Activated CD4-positive, alpha-beta T cell treated with anti-CD3 and anti-CD28 coated beads, Interleukin-2, amount 10 ng/mL, durations not matched to agents 24 days and 14 days (primary cell): ENCODE measurements around the gene GSS. TPM values are rescaled to one million over a fixed set of nuclear protein-coding genes. Genes with fewer than 3 reads are reported as not detected.

Experiments used
- DNase-seq: peaks from one replicate; pipeline ENCODE4 v3.0.0; 2022
- H3K27ac Mint-ChIP-seq: one replicate; pipeline ENCODE4 v1.8.0; 2022; ENCODE audit warnings: mild to moderate bottlenecking, mixed read lengths
- H3K27me3 Mint-ChIP-seq: one replicate; pipeline ENCODE4 v1.8.0; 2022; ENCODE audit warnings: mixed read lengths
- H3K36me3 Mint-ChIP-seq: one replicate; pipeline ENCODE4 v1.8.0; 2022; ENCODE audit warnings: low read depth, mild to moderate bottlenecking, mixed read lengths
- H3K4me1 Mint-ChIP-seq: one replicate; pipeline ENCODE4 v1.8.0; 2021; ENCODE audit warnings: mixed read lengths
- H3K4me3 Mint-ChIP-seq: one replicate; pipeline ENCODE4 v1.8.0; 2022; ENCODE audit warnings: mild to moderate bottlenecking, moderate library complexity, mixed read lengths
- H3K9me3 Mint-ChIP-seq: one replicate; pipeline ENCODE4 v1.8.0; 2021; ENCODE audit warnings: mixed read lengths
- intact Hi-C: fragments of 100-400 bp; cut with micrococcal nuclease; formaldehyde crosslinking; loops from one replicate; pipeline ENCODE4 v1.15.1; 2023
- total RNA-seq: library from RNA; stranded (reverse); gene quantifications from 2 replicates; pipeline ENCODE4 v1.2.3, GENCODE V29; 2022

Gene GSS
- total RNA-seq = 71.0 and 71.3 TPM in 2 replicates

GRCh38 chr20:34955231-34956040 is at the start of gene GSS, which contains the start of gene MYH7B:
GSS (minus strand) TSS chr20:34955806; CDS start chr20:34951852, 3,954 bp downstream.
MYH7B (plus strand) TSS chr20:34955868; CDS start chr20:34978006, 22,138 bp downstream.
- Mint-ChIP-seq H3K4me1 (peaks cover 25% of the 10 kb centered on the region), H3K36me3 (peaks cover 11% of the 10 kb centered on the region), H3K9me3 (no peaks in the 10 kb centered on the region), H3K27me3 (no peaks in the 10 kb centered on the region), H3K4me3 (peak within 1 kb of the TSS; percentile 95), H3K27ac (peak within 1 kb of the TSS; percentile 95)
- DNase-seq = peak; percentile 100
- intact Hi-C loops = loop anchor here (1.0 to 2.0 kb wide), 5 partner anchors 37 to 131 kb away; partner anchors contain the start of genes ACSS2 and NCOA6

GRCh38 chr20:35004749-35005462 is 49.3 kb upstream of the GSS start:
- Mint-ChIP-seq H3K4me3 (no peak overlapping the region), H3K36me3 (peaks cover 59% of the 10 kb centered on the region), H3K9me3 (no peaks in the 10 kb centered on the region), H3K27ac (no peak overlapping the region), H3K4me1 (no peaks in the 10 kb centered on the region), H3K27me3 (no peaks in the 10 kb centered on the region)
- no peak for DNase-seq
- intact Hi-C loops = loop anchor here (5.0 kb wide), 1 partner anchor 133 kb away; the partner anchor contains the start of gene GGT7

DNA sequence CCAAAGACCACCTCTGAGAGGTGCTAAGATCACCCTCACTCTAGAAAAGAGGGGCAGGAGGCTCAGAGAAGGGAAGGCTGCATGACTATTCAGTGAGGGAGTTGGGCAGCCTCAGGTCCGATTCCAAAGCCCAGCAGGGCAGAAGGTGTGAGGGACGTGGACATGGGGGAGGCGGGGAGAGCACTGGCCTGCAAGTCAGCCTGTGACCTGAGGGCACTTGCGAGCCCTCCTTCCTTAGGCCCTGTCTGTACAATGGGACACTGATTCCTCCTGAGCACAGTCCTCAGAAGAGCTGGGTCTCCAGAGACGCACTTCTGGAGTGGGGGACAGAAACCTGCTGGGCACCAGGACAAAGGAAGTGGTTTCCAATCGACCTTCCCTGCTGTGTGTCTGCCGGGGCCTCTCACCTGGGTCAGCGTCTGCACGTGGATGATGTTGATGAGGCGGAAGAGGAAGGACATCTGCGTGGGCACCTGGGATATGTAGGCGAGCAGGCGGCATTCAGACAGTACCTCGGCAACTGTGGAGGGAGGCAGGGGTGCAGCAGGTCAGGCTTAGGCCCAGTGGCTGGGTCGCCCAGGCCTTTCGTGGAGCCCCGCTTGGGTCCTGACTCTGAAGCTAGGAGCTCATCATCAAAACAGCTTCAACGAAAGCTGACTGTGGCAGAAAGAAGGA is 48.6 kb upstream of the GSS start:
- no peak for DNase-seq
- H3K27ac Mint-ChIP-seq = no peak overlapping the region
- H3K4me3 Mint-ChIP-seq = no peak overlapping the region
- H3K9me3 Mint-ChIP-seq = no peaks in the 10 kb centered on the region
- H3K4me1 Mint-ChIP-seq = no peaks in the 10 kb centered on the region
- peaks cover 55% of the 10 kb centered on the region for H3K36me3 Mint-ChIP-seq
- no peaks in the 10 kb centered on the region for H3K27me3 Mint-ChIP-seq
- intact Hi-C loops = loop anchor here (5.0 kb wide), 1 partner anchor 132 kb away; the partner anchor contains the start of gene GGT7

DNA sequence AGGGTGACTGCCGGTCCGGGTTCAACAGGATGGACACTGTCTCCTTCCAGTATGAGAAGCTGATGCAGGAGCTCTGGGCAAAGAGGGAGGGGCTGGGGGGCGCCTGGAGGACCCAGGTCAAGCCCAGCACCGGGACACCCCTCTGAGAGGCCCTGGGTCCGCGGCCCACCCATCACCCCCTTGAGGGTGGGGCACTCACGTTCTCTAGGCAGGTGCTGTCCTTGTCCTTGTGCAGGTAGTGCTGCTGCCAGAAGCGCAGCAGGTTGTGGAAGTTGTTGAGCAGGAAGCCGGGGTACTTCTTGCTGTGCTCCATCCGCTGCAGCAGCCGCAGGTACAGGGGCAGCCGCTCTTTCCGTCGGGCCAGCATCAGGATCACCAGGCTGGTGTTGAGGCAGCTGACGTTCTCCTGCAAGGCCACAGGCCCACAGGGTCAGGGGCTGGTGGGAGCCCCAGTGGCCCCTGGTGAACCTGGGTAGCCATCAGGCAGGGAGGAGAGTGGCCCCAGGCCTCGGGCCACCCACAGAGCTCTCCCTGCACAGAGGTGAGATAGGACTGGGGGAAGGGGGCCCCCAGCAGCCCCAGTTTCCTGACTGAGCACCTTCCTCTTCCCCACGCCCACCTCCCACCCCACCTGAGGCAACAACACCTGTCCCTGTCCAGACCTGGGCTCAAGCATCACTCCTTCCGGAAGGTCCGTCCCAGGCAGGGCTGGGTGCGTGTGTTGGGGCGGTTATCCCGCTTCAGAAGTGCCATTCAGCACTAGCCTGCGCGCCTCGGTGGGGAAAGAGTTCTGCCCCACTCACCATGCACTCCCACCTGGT is 47.8 kb upstream of the GSS start:
- peaks cover 53% of the 10 kb centered on the region for H3K36me3 Mint-ChIP-seq
- intact Hi-C loops = loop anchor here (5.0 kb wide), 1 partner anchor 131 kb away; the partner anchor contains the start of gene GGT7

GRCh38 chr20:35002426-35003210 is 47.0 kb upstream of the GSS start:
- Mint-ChIP-seq H3K27me3 (no peaks in the 10 kb centered on the region), H3K36me3 (peaks cover 53% of the 10 kb centered on the region), H3K4me1 (no peaks in the 10 kb centered on the region), H3K4me3 (no peak overlapping the region), H3K27ac (no peak overlapping the region), H3K9me3 (no peaks in the 10 kb centered on the region)
- intact Hi-C loops = loop anchor here (5.0 kb wide), 1 partner anchor 130 kb away; the partner anchor contains the start of gene GGT7
- no peak for DNase-seq

More for the DNA sequence above, 47.8 kb upstream of the GSS start:
- H3K4me1 Mint-ChIP-seq = no peaks in the 10 kb centered on the region
- DNase-seq = no peak
- no peaks in the 10 kb centered on the region for H3K27me3 Mint-ChIP-seq
- H3K4me3 Mint-ChIP-seq = no peak overlapping the region
- H3K27ac Mint-ChIP-seq = no peak overlapping the region
- no peaks in the 10 kb centered on the region for H3K9me3 Mint-ChIP-seq

DNA sequence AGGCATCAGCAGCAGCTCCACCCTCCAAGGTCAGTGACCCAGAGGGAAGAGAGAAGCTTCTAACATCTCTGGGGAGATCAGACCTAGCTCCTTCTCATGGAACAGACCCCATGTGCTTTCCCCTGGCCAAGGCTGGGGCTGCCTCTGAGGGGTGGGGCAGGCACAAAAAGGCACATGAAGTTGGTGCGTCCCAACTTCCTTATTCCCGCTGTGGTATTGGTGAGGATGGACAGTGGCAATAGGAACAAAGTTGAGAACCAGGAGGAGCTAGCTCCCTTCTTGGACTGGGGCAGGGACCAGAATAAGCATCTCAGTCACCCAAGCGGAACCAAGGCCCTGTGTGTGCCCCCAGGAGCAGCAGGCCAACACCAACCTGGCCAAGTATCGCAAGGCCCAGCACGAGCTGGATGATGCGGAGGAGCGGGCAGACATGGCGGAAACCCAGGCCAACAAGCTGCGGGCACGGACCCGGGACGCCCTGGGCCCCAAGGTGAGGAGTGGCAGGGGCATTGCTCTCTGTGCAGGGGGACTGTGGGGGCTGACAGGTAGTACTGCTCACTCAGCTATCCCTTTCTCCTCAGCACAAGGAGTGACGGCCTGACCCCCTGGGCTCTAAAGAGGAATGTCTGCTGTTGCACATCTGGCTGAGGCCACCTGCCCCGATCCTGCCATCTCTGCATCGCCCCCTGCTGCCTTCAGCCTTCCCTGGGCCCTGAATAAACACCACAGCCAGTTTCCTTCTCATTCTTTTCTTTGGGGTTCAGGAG is 46.2 kb upstream of the GSS start:
- intact Hi-C loops = loop anchor here (5.0 kb wide), 1 partner anchor 129 kb away; the partner anchor contains the start of gene GGT7
- peaks cover 54% of the 10 kb centered on the region for H3K36me3 Mint-ChIP-seq
- peak; percentile 69 for DNase-seq
- no peak overlapping the region for H3K27ac Mint-ChIP-seq
- no peaks in the 10 kb centered on the region for H3K9me3 Mint-ChIP-seq
- H3K4me3 Mint-ChIP-seq = no peak overlapping the region
- H3K27me3 Mint-ChIP-seq = no peaks in the 10 kb centered on the region
- no peaks in the 10 kb centered on the region for H3K4me1 Mint-ChIP-seq

DNA sequence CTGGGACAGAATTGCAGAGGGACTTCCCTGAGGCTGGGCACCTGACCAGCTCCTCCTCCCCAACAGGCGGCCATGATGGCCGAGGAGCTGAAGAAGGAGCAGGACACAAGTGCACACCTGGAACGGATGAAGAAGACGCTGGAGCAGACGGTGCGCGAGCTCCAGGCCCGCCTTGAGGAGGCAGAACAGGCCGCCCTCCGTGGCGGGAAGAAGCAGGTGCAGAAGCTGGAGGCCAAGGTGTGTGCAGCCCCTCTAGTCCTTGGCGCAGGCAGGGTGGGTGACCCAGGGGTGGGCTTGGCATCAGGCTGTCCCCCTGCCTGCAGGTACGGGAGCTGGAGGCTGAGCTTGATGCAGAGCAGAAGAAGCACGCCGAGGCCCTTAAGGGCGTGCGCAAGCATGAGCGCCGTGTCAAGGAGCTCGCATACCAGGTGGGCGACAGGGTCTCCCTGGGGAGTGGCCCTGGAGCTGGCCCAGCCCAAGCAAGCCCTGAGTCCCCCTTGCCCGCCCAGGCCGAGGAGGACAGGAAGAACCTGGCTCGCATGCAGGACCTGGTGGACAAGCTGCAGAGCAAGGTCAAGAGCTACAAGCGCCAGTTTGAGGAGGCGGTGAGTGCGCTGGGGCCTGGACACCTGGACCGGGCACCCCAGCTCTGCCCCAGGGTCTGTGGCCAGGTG is 45.5 kb upstream of the GSS start:
- no peak for DNase-seq
- Mint-ChIP-seq H3K4me1 (no peaks in the 10 kb centered on the region), H3K4me3 (no peak overlapping the region), H3K36me3 (peaks cover 55% of the 10 kb centered on the region), H3K27ac (no peak overlapping the region), H3K9me3 (no peaks in the 10 kb centered on the region), H3K27me3 (no peaks in the 10 kb centered on the region)
- intact Hi-C loops = loop anchor here (5.0 kb wide), 1 partner anchor 129 kb away; the partner anchor contains the start of gene GGT7

GRCh38 chr20:35000311-35000921 is 44.8 kb upstream of the GSS start:
- Mint-ChIP-seq H3K36me3 (peaks cover 50% of the 10 kb centered on the region), H3K9me3 (no peaks in the 10 kb centered on the region), H3K27ac (peak overlapping the region; percentile 34), H3K27me3 (no peaks in the 10 kb centered on the region), H3K4me1 (no peaks in the 10 kb centered on the region), H3K4me3 (no peak overlapping the region)
- DNase-seq = no peak
- intact Hi-C loops = loop anchor here (5.0 kb wide), 1 partner anchor 128 kb away; the partner anchor contains the start of gene GGT7

DNA sequence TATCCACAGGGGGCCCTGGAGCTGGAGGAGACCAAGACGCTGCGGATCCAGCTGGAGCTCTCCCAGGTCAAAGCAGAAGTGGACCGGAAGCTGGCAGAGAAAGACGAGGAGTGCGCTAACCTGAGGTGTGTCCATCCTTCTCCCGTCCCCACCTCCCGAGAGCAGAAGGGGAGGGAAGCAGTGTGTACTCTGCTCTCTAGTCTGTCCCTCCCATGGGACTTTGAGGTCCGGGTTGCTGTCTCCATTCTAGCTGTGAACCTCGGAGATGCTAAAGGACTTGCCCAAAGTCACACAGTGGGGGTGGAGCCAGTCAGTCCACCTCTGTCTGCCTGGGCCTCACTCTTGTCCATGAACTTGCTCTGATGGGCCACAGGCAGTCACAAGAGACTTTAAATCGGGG is 44.2 kb upstream of the GSS start:
- Mint-ChIP-seq H3K27ac (no peak overlapping the region), H3K4me1 (no peaks in the 10 kb centered on the region), H3K36me3 (peaks cover 50% of the 10 kb centered on the region), H3K9me3 (no peaks in the 10 kb centered on the region), H3K27me3 (no peaks in the 10 kb centered on the region), H3K4me3 (no peak overlapping the region)
- intact Hi-C loops = loop anchor here (5.0 kb wide), 1 partner anchor 127 kb away; the partner anchor contains the start of gene GGT7
- no peak for DNase-seq

- Mint-ChIP-seq H3K36me3 (peaks cover 45% of the 10 kb centered on the region), H3K4me3 (no peak overlapping the region), H3K27ac (no peak overlapping the region), H3K4me1 (no peaks in the 10 kb centered on the region), H3K27me3 (no peaks in the 10 kb centered on the region), H3K9me3 (no peaks in the 10 kb centered on the region)
- no peak for DNase-seq
- intact Hi-C loops = no loop called here
Observed at GRCh38 chr20:34999021-34999451, 43.4 kb upstream of the GSS start.

- no peak overlapping the region for H3K27ac Mint-ChIP-seq
- no peak overlapping the region for H3K4me3 Mint-ChIP-seq
- DNase-seq = no peak
- no peaks in the 10 kb centered on the region for H3K27me3 Mint-ChIP-seq
- H3K9me3 Mint-ChIP-seq = no peaks in the 10 kb centered on the region
- peaks cover 42% of the 10 kb centered on the region for H3K36me3 Mint-ChIP-seq
- no peaks in the 10 kb centered on the region for H3K4me1 Mint-ChIP-seq
- intact Hi-C loops = no loop called here
Observed at GRCh38 chr20:34998331-34998950, 42.8 kb upstream of the GSS start.
